ENCODE data around the gene HAO1. TPM values are rescaled to one million over a fixed set of nuclear protein-coding genes. Genes with fewer than 3 reads are reported as not detected.
"Not testable (repeated sequence)": the region's sequence is repeated elsewhere in the genome, so short reads cannot be mapped to it uniquely, and the experiment has no call there.

Gene HAO1
- total RNA-seq, 1 experiment from 2014 or later: not detected

- DNase-seq (ENCODE audit: low spot score): no peak
- in situ Hi-C loops (cut with HindIII; ENCODE audit: low sequenced_read_pairs): no loop called here
Observed at GRCh38 chr20:7879883-7880282, 60.4 kb downstream of the HAO1 start.

- in situ Hi-C loops (cut with HindIII; ENCODE audit: low sequenced_read_pairs): no loop called here
- no peak for DNase-seq (ENCODE audit: low spot score)
Observed at GRCh38 chr20:7868108-7868507, 72.2 kb downstream of the HAO1 start.

- DNase-seq (ENCODE audit: low spot score): no peak
- in situ Hi-C loops (cut with HindIII; ENCODE audit: low sequenced_read_pairs): no loop called here
Observed at GRCh38 chr20:7866285-7866684, 74.0 kb downstream of the HAO1 start.

GRCh38 chr20:7859356-7859802 lies 80.9 kb downstream of the HAO1 start:
- in situ Hi-C loops (cut with HindIII; ENCODE audit: low sequenced_read_pairs): no loop called here
- peak; percentile 31 for DNase-seq (ENCODE audit: low spot score)

GRCh38 chr20:7858734-7859250 lies 81.5 kb downstream of the HAO1 start:
- no peak for DNase-seq (ENCODE audit: low spot score)
- in situ Hi-C loops (cut with HindIII; ENCODE audit: low sequenced_read_pairs): no loop called here

- DNase-seq (ENCODE audit: low spot score): no peak
- in situ Hi-C loops (cut with HindIII; ENCODE audit: low sequenced_read_pairs): no loop called here
Observed at GRCh38 chr20:7856756-7857155, 83.5 kb downstream of the HAO1 start.

- no peak for DNase-seq (ENCODE audit: low spot score)
- in situ Hi-C loops (cut with HindIII; ENCODE audit: low sequenced_read_pairs): no loop called here
Observed at GRCh38 chr20:7855545-7855944, 84.7 kb downstream of the HAO1 start.

- in situ Hi-C loops (cut with HindIII; ENCODE audit: low sequenced_read_pairs): no loop called here
- no peak for DNase-seq (ENCODE audit: low spot score)
Observed at GRCh38 chr20:7853493-7853892, 86.8 kb downstream of the HAO1 start.

- DNase-seq (ENCODE audit: low spot score): no peak
- in situ Hi-C loops (cut with HindIII; ENCODE audit: low sequenced_read_pairs): no loop called here
Observed at GRCh38 chr20:7850775-7851490, 89.3 kb downstream of the HAO1 start.

- in situ Hi-C loops (cut with HindIII; ENCODE audit: low sequenced_read_pairs): no loop called here
- no peak for DNase-seq (ENCODE audit: low spot score)
Observed at GRCh38 chr20:7849675-7850074, 90.6 kb downstream of the HAO1 start.

- in situ Hi-C loops (cut with HindIII; ENCODE audit: low sequenced_read_pairs): no loop called here
- no peak for DNase-seq (ENCODE audit: low spot score)
Observed at GRCh38 chr20:7848351-7848750, 91.9 kb downstream of the HAO1 start.

GRCh38 chr20:7843613-7844012 lies 96.6 kb downstream of the HAO1 start:
- in situ Hi-C loops (cut with HindIII; ENCODE audit: low sequenced_read_pairs): loop anchor here (5.0 kb wide), 1 partner anchor 51 kb away; no protein-coding TSS in a partner anchor
- no peak for DNase-seq (ENCODE audit: low spot score)

GRCh38 chr20:7841971-7842310 lies 98.3 kb downstream of the HAO1 start:
- DNase-seq (ENCODE audit: low spot score): peak; percentile 8

GRCh38 chr20:7841291-7841970 lies 98.8 kb downstream of the HAO1 start:
- DNase-seq (ENCODE audit: low spot score): no peak
- in situ Hi-C loops (cut with HindIII; ENCODE audit: low sequenced_read_pairs): loop anchor here (5.0 kb wide), 1 partner anchor 49 kb away; no protein-coding TSS in a partner anchor

More at GRCh38 chr20:7841971-7842310, 98.3 kb downstream of the HAO1 start:
- in situ Hi-C loops (cut with HindIII; ENCODE audit: low sequenced_read_pairs): loop anchor here (5.0 kb wide), 1 partner anchor 50 kb away; no protein-coding TSS in a partner anchor

- in situ Hi-C loops (cut with HindIII; ENCODE audit: low sequenced_read_pairs): no loop called here
- DNase-seq (ENCODE audit: low spot score): no peak
Observed at GRCh38 chr20:7836076-7836475, 104.2 kb downstream of the HAO1 start.

GRCh38 chr20:7834441-7834840 lies 105.8 kb downstream of the HAO1 start:
- in situ Hi-C loops (cut with HindIII; ENCODE audit: low sequenced_read_pairs); DNase-seq (ENCODE audit: low spot score): not testable (repeated sequence)

Other genes starting within 250 kb of the HAO1 start
- gene TMX4, start 79.3 kb upstream of the HAO1 start, total RNA-seq (2014; rRNA removed; shearing (Covaris generic)): 2.6 and 3.3 TPM in 2 replicates
- gene PLCB1, start 191.8 kb upstream of the HAO1 start, total RNA-seq (2014; rRNA removed; shearing (Covaris generic)): not detected in 2 replicates

All from G401 (cell line).